Measurements from ENCODE around the gene PLIN3. TPM values are rescaled to one million over a fixed set of nuclear protein-coding genes. Genes with fewer than 3 reads are reported as not detected.
A peak's percentile ranks its signal among the peaks of the same experiment; 100 is the strongest.

Gene PLIN3
- total and polyA plus RNA-seq, 9 of the 15 experiments (the other 6 are each of a cell fraction or from before 2014, with no cell fraction given): 7.5 to 75.6 (median 43.1) TPM

- no peak for TF ChIP-seq ZNF24 (IDR thresholded peaks at IDR 0.05)
- TF ChIP-seq IRF1 (CRISPR knock-in tag; IDR thresholded peaks at IDR 0.05; ENCODE audit: borderline replicate concordance): no peak
Observed at GRCh38 chr19:4830768-4831265, 36.6 kb downstream of the PLIN3 start (continued).

GRCh38 chr19:4830332-4830731 lies 37.1 kb downstream of the PLIN3 start:
- Histone ChIP-seq H3K79me2 (ENCODE audit: control insufficient read depth, insufficient read depth, low read length) (peaks cover 31% of the 10 kb centered on the region), H3K36me3 (ENCODE audit: control insufficient read depth, insufficient read depth, low read length) (peaks cover 3% of the 10 kb centered on the region; the same call in 1 of the 3 replicates), H3K9ac (ENCODE audit: insufficient read depth in 1 of 2, low read depth in 2 of 2, low read length in 2 of 2) (peak overlapping the region; percentile 88 to 95), H3K4me2 (ENCODE audit: insufficient read depth, low read length) (peak overlapping the region; percentile 92), H3K9me1 (ENCODE audit: control insufficient read depth, insufficient read depth, low read length) (no peaks in the 10 kb centered on the region), H3K9me3 (replicated peaks; ENCODE audit: control insufficient read depth, insufficient read depth, low read depth, low read length) (no peaks in the 10 kb centered on the region; the same call in 1 of the 2 replicates), H3K4me1 (replicated peaks in 1 of 2; ENCODE audit: control insufficient read depth in 2 of 2, insufficient read depth in 2 of 2, low read length in 2 of 2) (peaks cover 7 to 15% of the 10 kb centered on the region in 2 experiments; a peak in 4 of 5 replicates), H4K20me1 (replicated peaks; ENCODE audit: control insufficient read depth, insufficient read depth, low read length) (no peaks in the 10 kb centered on the region), H2AFZ (ENCODE audit: low read depth, low read length) (0 out of 2 replicates have a peak overlapping the region, but pooled peaks have one; percentile 100), H3K27ac (ENCODE audit: extremely low read depth, low read depth, low read length) (peak overlapping the region; percentile 90; the same call in 1 of the 3 replicates), H3K4me3 (peak overlapping the region; percentile 98), H3K27me3 (ENCODE audit: control insufficient read depth in 2 of 2, insufficient read depth in 2 of 2, low read length in 2 of 2) (no peaks in the 10 kb centered on the region)
- FAIRE-seq (no peak), DNase-seq (ENCODE audit: extremely low read depth in 1 of 4, low spot score in 3 of 4) (peak in 1 of 4 experiments; percentile 4), ATAC-seq (no peak)
- ChIA-PET CTCF (ENCODE audit: low intra/inter-chr PET ratio) (interaction anchor here (0.8 kb wide), 1 partner anchor 19 kb away, joined by 5 read pairs; no protein-coding TSS in a partner anchor), POLR2A (interaction anchor here (1.2 to 2.8 kb wide), 3 partner anchors 10 to 13 kb away, joined by 3 to 7 read pairs (median 4); no protein-coding TSS in a partner anchor)
- in situ Hi-C loops (cut with MboI): no loop called here
- intact Hi-C loops (cut with micrococcal nuclease): no loop called here
- 75% methylated on average over 6 of the region's 6 CpGs for WGBS (ENCODE audit: insufficient coverage, low coverage, missing lambda C conversion rate)
- BruUV-seq (replicated peaks): no TSS peak
- TF ChIP-seq TEAD1 (CRISPR knock-in tag; IDR thresholded peaks at IDR 0.05): no peak
- TF ChIP-seq SIN3A (IDR thresholded peaks at IDR 0.05; ENCODE audit: borderline replicate concordance in 2 of 2, control insufficient read depth in 1 of 2, low read depth in 2 of 2, low read length in 2 of 2): no peak
- no peak for TF ChIP-seq PTTG1 (tag; IDR thresholded peaks at IDR 0.05; ENCODE audit: low read depth)
- no peak for TF ChIP-seq THRB (CRISPR knock-in tag; conservative IDR thresholded peaks at IDR 0.05)
- no peak for TF ChIP-seq ETS2 (tag; IDR thresholded peaks at IDR 0.05; ENCODE audit: borderline replicate concordance, poor library complexity, severe bottlenecking)
- TF ChIP-seq ZNF354B (CRISPR knock-in tag; IDR thresholded peaks at IDR 0.05): no peak
- no peak for TF ChIP-seq ZNF764 (CRISPR knock-in tag; IDR thresholded peaks at IDR 0.05; ENCODE audit: low read depth)
- no peak for TF ChIP-seq DLX4 (CRISPR knock-in tag; IDR thresholded peaks at IDR 0.05)
- no peak for TF ChIP-seq SETDB1 (IDR thresholded peaks at IDR 0.05; ENCODE audit: low read length)
- no peak for TF ChIP-seq CC2D1A (IDR thresholded peaks at IDR 0.05)
- no peak for TF ChIP-seq ZNF184 (CRISPR knock-in tag; IDR thresholded peaks at IDR 0.05)
- no peak for TF ChIP-seq ZNF644 (tag; IDR thresholded peaks at IDR 0.05; ENCODE audit: low read depth)
- TF ChIP-seq POU5F1 (IDR thresholded peaks at IDR 0.05; ENCODE audit: borderline replicate concordance, low read depth, low read length, partially characterized antibody): no peak
- no peak for TF ChIP-seq ZBTB34 (CRISPR knock-in tag; IDR thresholded peaks at IDR 0.05)
- no peak for TF ChIP-seq MECOM (CRISPR knock-in tag; IDR thresholded peaks at IDR 0.05)

Measured in K562 (cell line).